CD4-positive, alpha-beta T cell treated with Interleukin-2 at 100 ng/mL for 4 hours (primary cell): ENCODE measurements around the gene SDCCAG8.

Source experiments
- DNase-seq: peaks from one replicate; pipeline ENCODE4 v3.0.0-alpha.2; 2020; ENCODE audit warnings: low spot score

The SDCCAG8 gene

GRCh38 chr1:243281672-243282071 lies 25.8 kb downstream of the SDCCAG8 start:
- no peak for DNase-seq

- DNase-seq, result no peak
Measured at GRCh38 chr1:243286409-243287122, 30.7 kb downstream of the SDCCAG8 start.

GRCh38 chr1:243287123-243287460 lies 31.3 kb downstream of the SDCCAG8 start:
- DNase-seq, result no peak

- peak; percentile 15 for DNase-seq
Measured at GRCh38 chr1:243287652-243288051, 31.8 kb downstream of the SDCCAG8 start.

GRCh38 chr1:243288062-243288461 lies 32.2 kb downstream of the SDCCAG8 start:
- no peak for DNase-seq

GRCh38 chr1:243291292-243291691 lies 35.5 kb downstream of the SDCCAG8 start:
- no peak for DNase-seq

- DNase-seq, result no peak
Measured at GRCh38 chr1:243292117-243292516, 36.3 kb downstream of the SDCCAG8 start.

GRCh38 chr1:243293941-243294722 lies 38.3 kb downstream of the SDCCAG8 start:
- DNase-seq, result no peak

GRCh38 chr1:243294723-243295121 lies 38.9 kb downstream of the SDCCAG8 start:
- DNase-seq, result no peak

GRCh38 chr1:243299069-243299468 lies 43.2 kb downstream of the SDCCAG8 start:
- DNase-seq, result no peak

- no peak for DNase-seq
Measured at GRCh38 chr1:243301059-243301458, 45.2 kb downstream of the SDCCAG8 start.

GRCh38 chr1:243311809-243312208 lies 56.0 kb downstream of the SDCCAG8 start:
- no peak for DNase-seq

- no peak for DNase-seq
Measured at GRCh38 chr1:243312952-243313634, 57.3 kb downstream of the SDCCAG8 start.

GRCh38 chr1:243313635-243314536 lies 58.0 kb downstream of the SDCCAG8 start:
- no peak for DNase-seq

GRCh38 chr1:243315455-243315854 lies 59.6 kb downstream of the SDCCAG8 start:
- DNase-seq, result no peak

- no peak for DNase-seq
Measured at GRCh38 chr1:243315893-243316292, 60.1 kb downstream of the SDCCAG8 start.

- no peak for DNase-seq
Measured at GRCh38 chr1:243316366-243316989, 60.6 kb downstream of the SDCCAG8 start.

GRCh38 chr1:243320224-243320623 lies 64.4 kb downstream of the SDCCAG8 start:
- DNase-seq, result no peak

GRCh38 chr1:243322326-243322725 lies 66.5 kb downstream of the SDCCAG8 start:
- no peak for DNase-seq

- no peak for DNase-seq
Measured at GRCh38 chr1:243323491-243323890, 67.7 kb downstream of the SDCCAG8 start.

- DNase-seq, result peak; percentile 62
Measured at GRCh38 chr1:243325305-243325890, 69.6 kb downstream of the SDCCAG8 start.
